ENCODE measurements around the gene JAK2. TPM values are rescaled to one million over a fixed set of nuclear protein-coding genes. Genes with fewer than 3 reads are reported as not detected.
"Not testable (repeated sequence)": the region's sequence is repeated elsewhere in the genome, so short reads cannot be mapped to it uniquely, and the experiment has no call there.

Gene JAK2
- total RNA-seq, 3 donors from 2014 or later (not counting 1 experiment from before 2014, with no cell fraction given), result 20.8 to 43.9 (median 30.0) TPM

DNA sequence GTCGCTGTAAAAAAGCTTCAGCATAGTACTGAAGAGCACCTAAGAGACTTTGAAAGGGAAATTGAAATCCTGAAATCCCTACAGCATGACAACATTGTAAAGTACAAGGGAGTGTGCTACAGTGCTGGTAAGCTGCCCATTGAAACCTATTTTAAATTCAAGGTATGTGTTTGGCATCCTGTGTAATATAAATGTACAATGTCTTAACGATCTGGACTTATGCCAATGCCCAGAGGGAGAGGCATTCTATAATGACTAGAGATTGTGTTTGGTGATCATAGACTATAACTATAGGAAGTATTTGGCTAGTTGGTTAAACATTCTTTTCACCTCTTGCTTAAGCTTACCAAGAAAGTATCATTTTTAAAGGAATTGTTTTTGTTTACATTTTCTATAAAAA lies 104.7 kb downstream of the JAK2 start:
- Mint-ChIP-seq H3K4me1 (no peaks in the 10 kb centered on the region), H3K36me3 (peaks cover 21% of the 10 kb centered on the region), H3K9me3 (no peaks in the 10 kb centered on the region), H3K27me3 (ENCODE audit: low read depth in 2 of 2) (no peaks in the 10 kb centered on the region), H3K4me3 (no peak overlapping the region), H3K27ac (no peak overlapping the region)
- TF ChIP-seq, protein P1, sequence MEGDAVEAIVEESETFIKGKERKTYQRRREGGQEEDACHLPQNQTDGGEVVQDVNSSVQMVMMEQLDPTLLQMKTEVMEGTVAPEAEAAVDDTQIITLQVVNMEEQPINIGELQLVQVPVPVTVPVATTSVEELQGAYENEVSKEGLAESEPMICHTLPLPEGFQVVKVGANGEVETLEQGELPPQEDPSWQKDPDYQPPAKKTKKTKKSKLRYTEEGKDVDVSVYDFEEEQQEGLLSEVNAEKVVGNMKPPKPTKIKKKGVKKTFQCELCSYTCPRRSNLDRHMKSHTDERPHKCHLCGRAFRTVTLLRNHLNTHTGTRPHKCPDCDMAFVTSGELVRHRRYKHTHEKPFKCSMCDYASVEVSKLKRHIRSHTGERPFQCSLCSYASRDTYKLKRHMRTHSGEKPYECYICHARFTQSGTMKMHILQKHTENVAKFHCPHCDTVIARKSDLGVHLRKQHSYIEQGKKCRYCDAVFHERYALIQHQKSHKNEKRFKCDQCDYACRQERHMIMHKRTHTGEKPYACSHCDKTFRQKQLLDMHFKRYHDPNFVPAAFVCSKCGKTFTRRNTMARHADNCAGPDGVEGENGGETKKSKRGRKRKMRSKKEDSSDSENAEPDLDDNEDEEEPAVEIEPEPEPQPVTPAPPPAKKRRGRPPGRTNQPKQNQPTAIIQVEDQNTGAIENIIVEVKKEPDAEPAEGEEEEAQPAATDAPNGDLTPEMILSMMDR (IDR thresholded peaks at IDR 0.05), result no peak
- H3K36me3 ChIP-seq (ENCODE audit: control insufficient read depth, insufficient read depth, low read length), result peaks cover 33% of the 10 kb centered on the region
- no peak for ATAC-seq
- intact Hi-C loops (cut with micrococcal nuclease), result no loop called here
- H3K4me3 ChIP-seq (ENCODE audit: low read length), result no peak overlapping the region
- no peak for DNase-seq
- WGBS (ENCODE audit: insufficient coverage), result 100% methylated on average over 2 of the region's 2 CpGs
- H3K27me3 ChIP-seq (ENCODE audit: control insufficient read depth, insufficient read depth, low read length), result no peaks in the 10 kb centered on the region
- no peaks in the 10 kb centered on the region for H3K4me1 ChIP-seq (ENCODE audit: control insufficient read depth, insufficient read depth, low read length)
- no peak overlapping the region for H3K27ac ChIP-seq (ENCODE audit: low read length)
- H3K9me3 ChIP-seq (ENCODE audit: control insufficient read depth, insufficient read depth, low read length), result no peaks in the 10 kb centered on the region

DNA sequence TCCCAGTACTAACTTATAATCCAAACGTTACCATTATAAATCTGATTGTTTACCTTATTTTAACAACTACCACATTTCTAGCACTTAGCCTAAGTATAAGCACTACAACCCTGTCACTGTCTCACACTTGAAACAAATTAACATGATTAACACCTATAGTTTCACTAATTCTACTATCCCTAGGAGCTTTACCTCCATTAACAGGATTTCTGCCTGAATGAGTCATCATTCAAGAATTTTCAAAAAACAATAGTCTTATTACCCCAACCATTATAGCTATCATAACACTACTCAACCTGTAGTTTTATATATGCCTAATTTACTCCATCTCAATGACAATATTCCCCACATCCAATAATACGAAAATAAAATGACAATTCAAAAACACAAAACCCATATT lies 110.7 kb downstream of the JAK2 start:
- no peak overlapping the region for H3K4me3 Mint-ChIP-seq
- no peak overlapping the region for H3K27ac Mint-ChIP-seq
- Histone ChIP-seq H3K36me3 (ENCODE audit: control insufficient read depth, insufficient read depth, low read length) (peaks cover 3% of the 10 kb centered on the region), H3K27ac (ENCODE audit: low read length) (no peak overlapping the region), H3K4me1 (ENCODE audit: control insufficient read depth, insufficient read depth, low read length) (no peaks in the 10 kb centered on the region), H3K9me3 (ENCODE audit: control insufficient read depth, insufficient read depth, low read length) (no peaks in the 10 kb centered on the region), H3K4me3 (ENCODE audit: low read length) (no peak overlapping the region), H3K27me3 (ENCODE audit: control insufficient read depth, insufficient read depth, low read length) (no peaks in the 10 kb centered on the region)
- H3K36me3 Mint-ChIP-seq, result no peaks in the 10 kb centered on the region
- H3K9me3 Mint-ChIP-seq, result no peaks in the 10 kb centered on the region
- no peak for DNase-seq
- no peaks in the 10 kb centered on the region for H3K27me3 Mint-ChIP-seq (ENCODE audit: low read depth in 2 of 2)
- TF ChIP-seq, protein P1 (IDR thresholded peaks at IDR 0.05), result no peak
- no peaks in the 10 kb centered on the region for H3K4me1 Mint-ChIP-seq
- no peak for ATAC-seq
- intact Hi-C loops (cut with micrococcal nuclease), result no loop called here
- WGBS (ENCODE audit: insufficient coverage), result 100% methylated on average over 2 of the region's 2 CpGs

DNA sequence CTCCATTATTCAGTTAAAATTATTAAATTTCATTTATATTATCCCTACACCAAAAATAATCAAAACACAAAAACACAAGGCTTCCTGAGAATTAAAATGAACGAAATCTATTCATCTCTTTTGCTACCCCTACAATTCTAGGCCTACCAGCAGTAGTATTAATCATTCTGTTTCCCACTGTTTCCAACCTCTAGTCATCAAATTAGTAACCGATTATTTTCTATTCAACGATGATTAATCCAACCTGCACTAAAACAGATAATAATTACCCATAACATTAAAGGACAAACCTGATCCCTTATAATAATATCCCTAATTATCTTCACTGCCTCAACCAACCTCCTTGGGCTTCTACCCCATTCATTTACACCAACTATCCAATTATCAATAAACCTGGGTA lies 114.4 kb downstream of the JAK2 start:
- Mint-ChIP-seq H3K36me3 (peaks cover 22% of the 10 kb centered on the region), H3K9me3 (peaks cover 6 to 10% of the 10 kb centered on the region in 2 donors), H3K27ac (no peak overlapping the region), H3K4me3 (no peak overlapping the region), H3K4me1 (no peaks in the 10 kb centered on the region), H3K27me3 (ENCODE audit: low read depth in 2 of 2) (no peaks in the 10 kb centered on the region)
- H3K36me3 ChIP-seq (ENCODE audit: control insufficient read depth, insufficient read depth, low read length), result peaks cover 10% of the 10 kb centered on the region
- no peak for DNase-seq
- H3K27me3 ChIP-seq (ENCODE audit: control insufficient read depth, insufficient read depth, low read length), result no peaks in the 10 kb centered on the region
- TF ChIP-seq, protein P1 (IDR thresholded peaks at IDR 0.05), result no peak
- 97% methylated on average over 3 of the region's 3 CpGs for WGBS (ENCODE audit: insufficient coverage)
- H3K4me3 ChIP-seq (ENCODE audit: low read length), result no peak overlapping the region
- intact Hi-C loops (cut with micrococcal nuclease), result no loop called here
- no peak overlapping the region for H3K27ac ChIP-seq (ENCODE audit: low read length)
- no peaks in the 10 kb centered on the region for H3K4me1 ChIP-seq (ENCODE audit: control insufficient read depth, insufficient read depth, low read length)
- no peaks in the 10 kb centered on the region for H3K9me3 ChIP-seq (ENCODE audit: control insufficient read depth, insufficient read depth, low read length)
- ATAC-seq, result no peak

DNA sequence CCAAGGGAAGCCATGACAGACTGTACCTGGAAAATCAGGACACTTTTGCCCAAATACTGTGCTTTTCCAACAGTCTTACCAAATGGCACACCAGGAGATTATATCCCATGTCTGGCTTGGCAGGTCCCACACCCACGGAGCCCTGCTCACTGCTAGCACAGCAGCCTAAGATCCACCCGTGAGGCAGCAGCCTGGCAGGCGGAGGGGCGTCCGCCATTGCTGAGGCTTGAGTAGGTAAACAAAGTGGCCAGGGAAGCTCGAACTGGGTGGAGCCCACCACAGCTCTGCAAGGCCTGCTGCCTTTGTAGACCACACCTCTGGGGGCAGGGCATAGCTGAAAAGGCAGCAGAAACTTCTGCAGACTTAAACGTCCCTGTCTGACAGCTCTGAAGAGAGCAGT lies 116.1 kb downstream of the JAK2 start:
- H3K4me3 Mint-ChIP-seq, result not testable (repeated sequence)
- H3K36me3 Mint-ChIP-seq, result peaks cover 22% of the 10 kb centered on the region
- peaks cover 13% of the 10 kb centered on the region in 2 donors for H3K9me3 Mint-ChIP-seq

DNA sequence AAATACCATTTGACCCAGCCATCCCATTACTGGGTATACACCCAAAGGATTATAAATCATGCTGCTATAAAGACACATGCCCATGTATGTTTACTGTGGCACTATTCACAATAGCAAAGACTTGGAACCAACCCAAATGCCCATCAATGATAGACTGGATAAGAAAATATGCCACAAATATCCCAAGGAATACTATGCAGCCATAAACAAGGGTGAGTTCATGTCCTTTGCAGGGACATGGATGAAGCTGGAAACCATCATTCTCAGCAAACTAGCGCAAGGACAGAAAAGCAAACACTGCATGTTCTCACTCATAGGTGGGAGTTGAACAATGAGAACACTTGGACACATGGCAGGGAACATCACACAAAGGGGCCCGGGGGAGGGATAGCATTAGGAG lies 121.4 kb downstream of the JAK2 start:
- intact Hi-C loops (cut with micrococcal nuclease); H3K27ac Mint-ChIP-seq; ATAC-seq; H3K4me3 Mint-ChIP-seq; H3K4me3 ChIP-seq (ENCODE audit: low read length); DNase-seq; H3K4me1 Mint-ChIP-seq; H3K27ac ChIP-seq (ENCODE audit: low read length); H3K9me3 ChIP-seq (ENCODE audit: control insufficient read depth, insufficient read depth, low read length); H3K27me3 ChIP-seq (ENCODE audit: control insufficient read depth, insufficient read depth, low read length); H3K4me1 ChIP-seq (ENCODE audit: control insufficient read depth, insufficient read depth, low read length); H3K27me3 Mint-ChIP-seq (ENCODE audit: low read depth in 2 of 2): not testable (repeated sequence)
- 93% methylated on average over 2 of the region's 2 CpGs for WGBS (ENCODE audit: insufficient coverage)
- Mint-ChIP-seq H3K9me3 (peaks cover 13% of the 10 kb centered on the region in 2 donors), H3K36me3 (peaks cover 22% of the 10 kb centered on the region)
- peaks cover 11% of the 10 kb centered on the region for H3K36me3 ChIP-seq (ENCODE audit: control insufficient read depth, insufficient read depth, low read length)

More for the DNA sequence above, 116.1 kb downstream of the JAK2 start:
- H3K27me3 Mint-ChIP-seq (ENCODE audit: low read depth in 2 of 2); H3K27ac Mint-ChIP-seq; H3K4me1 ChIP-seq (ENCODE audit: control insufficient read depth, insufficient read depth, low read length); intact Hi-C loops (cut with micrococcal nuclease); H3K9me3 ChIP-seq (ENCODE audit: control insufficient read depth, insufficient read depth, low read length); DNase-seq; ATAC-seq; H3K36me3 ChIP-seq (ENCODE audit: control insufficient read depth, insufficient read depth, low read length); H3K4me3 ChIP-seq (ENCODE audit: low read length); H3K27ac ChIP-seq (ENCODE audit: low read length); H3K27me3 ChIP-seq (ENCODE audit: control insufficient read depth, insufficient read depth, low read length); H3K4me1 Mint-ChIP-seq: not testable (repeated sequence)
- WGBS (ENCODE audit: insufficient coverage), result 98% methylated on average over 7 of the region's 7 CpGs

All from natural killer cell (primary cell).